GM13976 (cell line): ENCODE data around the gene EPHA2.

Experiments used
- DNase-seq: peaks from one replicate; pipeline ENCODE4 v3.0.0; 2012; ENCODE audit warnings: low spot score
- CTCF ChIP-seq: IDR thresholded peaks from 2 replicates; pipeline ENCODE4 v1.5.1; 2012; ENCODE audit warnings: borderline replicate concordance, mild to moderate bottlenecking; ENCODE audit not compliant: insufficient read depth; ENCODE audit errors: extremely low read depth, missing control alignments, control extremely low read depth
- in situ Hi-C: fragments of 300-500 bp; cut with MboI; formaldehyde crosslinking; loops from one replicate; pipeline ENCODE4 v1.12.0; 2022; ENCODE audit warnings: low sequenced_read_pairs, mixed read lengths, inconsistent platforms; ENCODE audit not compliant: unreplicated experiment

The EPHA2 gene

GRCh38 chr1:16184557-16185303 lies 28.9 kb upstream of the EPHA2 start:
- TF ChIP-seq CTCF: no peak
- DNase-seq: no peak
- in situ Hi-C loops: loop anchor here (5.0 kb wide), 1 partner anchor 102 kb away; no protein-coding TSS in a partner anchor

- TF ChIP-seq CTCF: no peak
- DNase-seq: no peak
- in situ Hi-C loops: no loop called here
Observed at GRCh38 chr1:16183765-16184556, 28.1 kb upstream of the EPHA2 start.

- in situ Hi-C loops: no loop called here
- no peak for TF ChIP-seq CTCF
- no peak for DNase-seq
Observed at GRCh38 chr1:16183179-16183578, 27.3 kb upstream of the EPHA2 start.

- no peak for TF ChIP-seq CTCF
- in situ Hi-C loops: no loop called here
- DNase-seq: no peak
Observed at GRCh38 chr1:16181887-16182719, 26.2 kb upstream of the EPHA2 start.

GRCh38 chr1:16180291-16180824 lies 24.5 kb upstream of the EPHA2 start:
- in situ Hi-C loops: no loop called here
- no peak for DNase-seq
- TF ChIP-seq CTCF: no peak

- in situ Hi-C loops: no loop called here
- TF ChIP-seq CTCF: no peak
- no peak for DNase-seq
Observed at GRCh38 chr1:16178596-16179497, 23.0 kb upstream of the EPHA2 start.
